HL-60 (cell line): ENCODE measurements around the gene GALNT14.
A peak's percentile ranks its signal among the peaks of the same experiment; 100 is the strongest.

Experiments
- DNase-seq, 2 experiments: peaks; one replicate each; pipeline ENCODE4 v3.0.0-alpha.2; 2010 to 2020; ENCODE audit warnings: low read depth in 1 of 2, low spot score in 1 of 2
- H3K27ac ChIP-seq: fragments of 250-450 bp; sonication (Bioruptor Pico); replicated peaks from 2 replicates; pipeline ENCODE4 v1.5.1; 2020; ENCODE audit warnings: mild to moderate bottlenecking, moderate library complexity
- H3K27me3 ChIP-seq: fragments of 250-450 bp; sonication (Bioruptor Pico); 2 replicates; pipeline ENCODE4 v1.5.1; 2021; ENCODE audit warnings: mild to moderate bottlenecking, moderate library complexity; ENCODE audit not compliant: insufficient read depth, poor library complexity, severe bottlenecking
- H3K4me3 ChIP-seq: replicated peaks from 2 replicates; pipeline ENCODE4 v1.5.1; 2011; ENCODE audit warnings: mild to moderate bottlenecking, control low read depth, low read length; ENCODE audit not compliant: insufficient read depth
- CTCF ChIP-seq: IDR thresholded peaks from one replicate; pipeline ENCODE4 v1.5.1; 2011; ENCODE audit warnings: low read length, control low read depth, inconsistent platforms; ENCODE audit not compliant: insufficient read depth
- GABPA ChIP-seq: IDR thresholded peaks from 2 replicates; pipeline ENCODE4 v1.6.1; 2012; ENCODE audit warnings: low read depth
- POLR2AphosphoS5 ChIP-seq: IDR thresholded peaks from 2 replicates; pipeline ENCODE4 v1.6.1; 2012; ENCODE audit warnings: low read depth
- SPI1 ChIP-seq: IDR thresholded peaks from 2 replicates; pipeline ENCODE4 v1.6.1; 2012; ENCODE audit warnings: low read depth, mild to moderate bottlenecking, borderline replicate concordance
- TF ChIP-seq, protein P1 (sequence below): IDR thresholded peaks from 2 replicates; pipeline ENCODE4 v1.6.1; 2012; ENCODE audit warnings: low read depth; ENCODE audit not compliant: insufficient replicate concordance

The GALNT14 gene

DNA sequence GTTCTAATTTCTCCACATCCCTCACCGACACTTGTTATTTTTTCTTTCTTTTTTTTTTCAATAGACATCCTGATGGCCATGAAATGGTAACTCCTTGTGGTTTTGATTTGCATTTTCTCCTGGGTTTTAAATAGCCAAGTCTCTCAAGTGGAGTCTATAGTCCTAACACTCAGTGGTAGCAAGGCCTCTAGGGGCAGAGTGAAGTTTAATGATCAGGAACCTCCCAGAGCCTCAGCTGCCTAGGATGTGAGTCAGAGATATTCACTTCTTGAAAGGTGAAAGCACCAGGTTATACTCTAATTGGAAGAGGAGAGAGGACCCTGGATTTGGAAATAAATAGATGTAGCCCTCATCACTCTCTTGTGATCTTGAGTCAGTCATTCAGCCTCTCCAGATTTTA, 268.3 kb downstream of the GALNT14 start:
- TF ChIP-seq GABPA (no peak), CTCF (no peak), SPI1 (no peak), POLR2AphosphoS5 (no peak)
- TF ChIP-seq, protein P1, sequence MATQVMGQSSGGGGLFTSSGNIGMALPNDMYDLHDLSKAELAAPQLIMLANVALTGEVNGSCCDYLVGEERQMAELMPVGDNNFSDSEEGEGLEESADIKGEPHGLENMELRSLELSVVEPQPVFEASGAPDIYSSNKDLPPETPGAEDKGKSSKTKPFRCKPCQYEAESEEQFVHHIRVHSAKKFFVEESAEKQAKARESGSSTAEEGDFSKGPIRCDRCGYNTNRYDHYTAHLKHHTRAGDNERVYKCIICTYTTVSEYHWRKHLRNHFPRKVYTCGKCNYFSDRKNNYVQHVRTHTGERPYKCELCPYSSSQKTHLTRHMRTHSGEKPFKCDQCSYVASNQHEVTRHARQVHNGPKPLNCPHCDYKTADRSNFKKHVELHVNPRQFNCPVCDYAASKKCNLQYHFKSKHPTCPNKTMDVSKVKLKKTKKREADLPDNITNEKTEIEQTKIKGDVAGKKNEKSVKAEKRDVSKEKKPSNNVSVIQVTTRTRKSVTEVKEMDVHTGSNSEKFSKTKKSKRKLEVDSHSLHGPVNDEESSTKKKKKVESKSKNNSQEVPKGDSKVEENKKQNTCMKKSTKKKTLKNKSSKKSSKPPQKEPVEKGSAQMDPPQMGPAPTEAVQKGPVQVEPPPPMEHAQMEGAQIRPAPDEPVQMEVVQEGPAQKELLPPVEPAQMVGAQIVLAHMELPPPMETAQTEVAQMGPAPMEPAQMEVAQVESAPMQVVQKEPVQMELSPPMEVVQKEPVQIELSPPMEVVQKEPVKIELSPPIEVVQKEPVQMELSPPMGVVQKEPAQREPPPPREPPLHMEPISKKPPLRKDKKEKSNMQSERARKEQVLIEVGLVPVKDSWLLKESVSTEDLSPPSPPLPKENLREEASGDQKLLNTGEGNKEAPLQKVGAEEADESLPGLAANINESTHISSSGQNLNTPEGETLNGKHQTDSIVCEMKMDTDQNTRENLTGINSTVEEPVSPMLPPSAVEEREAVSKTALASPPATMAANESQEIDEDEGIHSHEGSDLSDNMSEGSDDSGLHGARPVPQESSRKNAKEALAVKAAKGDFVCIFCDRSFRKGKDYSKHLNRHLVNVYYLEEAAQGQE, result no peak

GRCh38 chr2:30867385-30867784, 270.9 kb downstream of the GALNT14 start:
- Histone ChIP-seq H3K27me3 (no peaks in the 10 kb centered on the region), H3K4me3 (no peak overlapping the region), H3K27ac (peak overlapping the region; percentile 58)
- DNase-seq, result no peak
- no peak for TF ChIP-seq CTCF
- TF ChIP-seq, protein P1, result no peak
- TF ChIP-seq SPI1, result no peak
- TF ChIP-seq GABPA, result no peak
- no peak for TF ChIP-seq POLR2AphosphoS5

More for the DNA sequence above, 268.3 kb downstream of the GALNT14 start:
- DNase-seq, result no peak
- H3K4me3 ChIP-seq, result no peak overlapping the region
- no peak overlapping the region for H3K27ac ChIP-seq
- no peaks in the 10 kb centered on the region for H3K27me3 ChIP-seq

DNA sequence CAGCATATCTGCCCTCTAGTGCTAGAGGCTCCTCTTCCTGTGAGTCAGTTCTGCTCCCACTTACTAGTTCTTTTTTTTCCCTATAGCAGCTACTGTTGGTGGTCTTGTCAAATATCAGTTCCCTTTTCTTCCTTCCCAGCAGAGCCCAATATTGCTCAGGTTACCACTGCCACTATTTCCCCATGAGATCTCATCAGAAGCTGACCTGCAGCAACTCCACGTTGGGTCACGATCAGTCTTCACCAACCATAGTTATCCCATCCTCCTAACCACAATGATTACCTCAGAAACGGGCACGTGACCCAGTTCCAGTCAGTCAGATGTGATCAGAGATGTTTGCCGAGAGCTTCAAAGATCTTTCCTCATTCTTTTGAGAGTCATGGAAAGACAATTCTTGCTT, 271.3 kb downstream of the GALNT14 start:
- H3K4me3 ChIP-seq, result no peak overlapping the region
- peak; percentile 81 to 97 for DNase-seq
- H3K27ac ChIP-seq, result peak overlapping the region; percentile 73
- no peaks in the 10 kb centered on the region for H3K27me3 ChIP-seq
- TF ChIP-seq, protein P1, result no peak
- TF ChIP-seq GABPA, result no peak
- no peak for TF ChIP-seq CTCF
- peak; percentile 55 for TF ChIP-seq POLR2AphosphoS5
- peak; percentile 90 for TF ChIP-seq SPI1
